Measurements from ENCODE around the gene FTH1. TPM values are rescaled to one million over a fixed set of nuclear protein-coding genes. Genes with fewer than 3 reads are reported as not detected.
"Not testable (repeated sequence)": the region's sequence is repeated elsewhere in the genome, so short reads cannot be mapped to it uniquely, and the experiment has no call there.

FTH1 gene
- total RNA-seq, 2 donors from 2014 or later: 5,097 to 40,662 TPM

GRCh38 chr11:61974766-61975631 is 7.6 kb upstream of the FTH1 start:
- Mint-ChIP-seq H3K27ac (peak overlapping the region; percentile 75 to 95), H3K27me3 (no peaks in the 10 kb centered on the region), H3K4me1 (ENCODE audit: low read depth in 2 of 2) (peaks cover 49 to 65% of the 10 kb centered on the region in 2 donors), H3K9me3 (no peaks in the 10 kb centered on the region), H3K4me3 (peak overlapping the region; percentile 50), H3K36me3 (no peaks in the 10 kb centered on the region)
- ATAC-seq (no peak), DNase-seq (ENCODE audit: low spot score) (no peak)

DNA sequence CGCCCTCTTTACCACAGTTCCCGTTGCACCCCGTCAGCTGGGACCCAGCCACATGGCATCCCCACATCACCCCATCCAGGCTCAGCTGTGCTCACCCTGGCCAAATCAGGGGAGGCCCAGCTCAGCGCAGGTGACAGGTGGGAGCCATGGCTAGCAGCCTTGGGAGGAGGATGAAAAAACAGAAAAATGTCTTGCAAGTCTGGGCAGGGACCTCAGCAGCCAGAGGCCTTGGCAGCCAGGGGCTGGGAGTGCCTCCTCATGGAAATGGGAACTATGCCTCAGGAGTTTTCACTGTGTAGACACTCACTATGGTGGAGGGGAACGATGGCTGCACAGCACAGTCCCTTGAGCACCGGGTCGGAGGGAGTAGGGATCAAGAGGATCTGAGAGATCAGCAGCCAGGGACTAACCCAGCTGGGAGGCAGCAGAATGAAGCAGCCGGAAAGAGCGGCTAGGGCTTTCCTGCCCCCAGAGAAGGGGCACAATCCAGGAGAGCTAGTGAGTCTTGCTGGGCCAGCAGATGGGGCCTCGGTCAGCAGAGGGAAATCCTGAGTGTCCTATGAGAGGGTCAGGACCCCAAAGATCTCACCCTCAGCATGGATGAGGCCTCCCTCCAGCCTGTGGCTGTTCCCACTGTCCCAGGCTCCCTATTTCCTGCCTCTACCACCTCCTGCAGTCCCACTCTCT is 6.2 kb upstream of the FTH1 start:
- Mint-ChIP-seq H3K9me3 (no peaks in the 10 kb centered on the region), H3K4me3 (peak overlapping the region; percentile 73), H3K27ac (peak overlapping the region; percentile 89 to 95), H3K36me3 (peaks cover 3% of the 10 kb centered on the region), H3K4me1 (ENCODE audit: low read depth in 2 of 2) (peaks cover 63 to 71% of the 10 kb centered on the region in 2 donors), H3K27me3 (no peaks in the 10 kb centered on the region)
- no peak for DNase-seq (ENCODE audit: low spot score)
- no peak for ATAC-seq

DNA sequence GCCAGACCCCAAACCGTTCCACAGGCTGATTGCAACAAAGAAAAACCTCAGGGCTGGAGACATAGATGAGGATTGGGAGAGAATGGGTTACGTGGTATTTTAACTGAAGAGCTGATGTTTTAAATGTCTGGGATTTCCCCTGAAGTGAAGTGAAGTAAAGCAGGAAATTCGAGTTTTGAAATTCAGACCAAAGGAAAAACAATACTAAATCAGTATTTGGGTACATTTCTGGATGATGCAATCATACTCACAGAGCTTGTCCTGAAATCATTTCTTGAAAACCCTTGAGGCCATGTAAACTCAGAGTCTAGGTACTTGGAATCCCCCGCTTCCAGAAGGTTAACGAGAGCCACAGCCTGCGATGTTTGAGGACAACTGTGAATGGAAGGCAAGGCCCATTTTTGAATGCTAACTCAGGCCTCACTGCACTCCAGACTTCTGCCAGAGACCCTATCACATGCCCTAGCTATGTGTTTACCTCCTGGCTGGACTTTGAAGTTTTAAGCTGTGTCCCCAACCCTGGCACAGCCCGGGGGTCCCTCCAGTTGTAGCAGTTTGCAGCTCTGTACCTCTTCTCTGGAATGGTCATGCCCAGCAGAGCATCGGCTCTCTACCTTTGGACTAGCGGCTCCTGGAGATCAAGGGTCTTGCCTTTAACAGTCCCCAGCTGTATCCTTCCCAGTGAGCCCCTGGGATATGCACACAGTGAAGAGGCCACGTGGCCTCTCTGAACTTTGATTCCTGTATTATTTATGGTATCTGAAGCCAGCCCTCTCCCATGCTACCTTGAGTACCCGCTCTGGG is 5.4 kb upstream of the FTH1 start:
- Mint-ChIP-seq H3K27me3 (no peaks in the 10 kb centered on the region), H3K27ac (peak overlapping the region; percentile 89 to 95), H3K9me3 (no peaks in the 10 kb centered on the region), H3K4me3 (peak overlapping the region; percentile 73), H3K36me3 (peaks cover 4% of the 10 kb centered on the region), H3K4me1 (ENCODE audit: low read depth in 2 of 2) (peaks cover 69 to 76% of the 10 kb centered on the region in 2 donors)
- DNase-seq (ENCODE audit: low spot score): peak; percentile 78
- peak; percentile 14 to 72 for ATAC-seq

DNA sequence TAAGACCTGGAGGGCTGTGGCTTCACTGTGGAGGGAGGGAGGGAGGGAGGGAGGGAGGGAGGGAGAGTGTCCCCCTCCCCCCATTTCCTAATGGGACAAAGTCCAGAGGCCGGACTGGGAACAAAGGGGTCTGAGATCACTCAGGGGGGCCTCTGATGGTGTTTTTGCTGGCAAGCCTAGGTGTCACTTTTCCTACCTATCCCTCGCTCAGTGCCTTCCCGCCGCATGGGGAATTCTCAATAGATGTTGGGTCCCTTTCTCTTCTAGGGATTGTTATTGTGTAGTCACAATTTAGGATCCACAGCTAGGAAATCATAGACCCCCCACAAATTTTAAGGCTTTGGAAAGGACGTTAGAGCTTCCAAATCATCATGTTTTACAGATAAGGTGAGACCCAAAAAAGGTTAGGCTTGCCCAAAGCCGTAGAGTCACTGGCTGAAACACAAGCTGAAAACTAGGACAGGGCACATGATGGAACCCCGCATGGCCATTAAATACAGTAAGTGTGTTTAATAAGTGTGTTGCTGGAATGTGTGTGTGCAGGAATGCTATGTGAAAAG is 4.8 kb upstream of the FTH1 start:
- Mint-ChIP-seq H3K36me3 (peaks cover 4% of the 10 kb centered on the region), H3K4me3 (peak overlapping the region; percentile 73), H3K9me3 (no peaks in the 10 kb centered on the region), H3K4me1 (ENCODE audit: low read depth in 2 of 2) (peaks cover 69 to 70% of the 10 kb centered on the region in 2 donors), H3K27ac (peak overlapping the region; percentile 89 to 95), H3K27me3 (no peaks in the 10 kb centered on the region)
- ATAC-seq (no peak), DNase-seq (ENCODE audit: low spot score) (no peak)

GRCh38 chr11:61971248-61972111 is 4.0 kb upstream of the FTH1 start:
- Mint-ChIP-seq H3K27me3 (no peaks in the 10 kb centered on the region), H3K36me3 (peaks cover 7% of the 10 kb centered on the region), H3K4me3 (peak overlapping the region; percentile 73), H3K4me1 (ENCODE audit: low read depth in 2 of 2) (peaks cover 65 to 66% of the 10 kb centered on the region in 2 donors), H3K27ac (peak overlapping the region; percentile 89 to 95), H3K9me3 (no peaks in the 10 kb centered on the region)
- peak; percentile 90 for DNase-seq (ENCODE audit: low spot score)
- peak; percentile 43 to 52 for ATAC-seq

- Mint-ChIP-seq H3K4me3 (peak overlapping the region; percentile 89), H3K27me3 (no peaks in the 10 kb centered on the region), H3K9me3 (no peaks in the 10 kb centered on the region), H3K36me3 (peaks cover 16% of the 10 kb centered on the region), H3K4me1 (ENCODE audit: low read depth in 2 of 2) (peaks cover 58 to 61% of the 10 kb centered on the region in 2 donors), H3K27ac (peak overlapping the region; percentile 89 to 95)
- DNase-seq (ENCODE audit: low spot score) (no peak), ATAC-seq (peak in 1 of 2 donors; percentile 17)
These were observed 2.6 kb upstream of the FTH1 start for GRCh38 chr11:61969838-61970662.

- H3K36me3 Mint-ChIP-seq: peaks cover 22% of the 10 kb centered on the region
- H3K9me3 Mint-ChIP-seq: no peaks in the 10 kb centered on the region
- ATAC-seq (no peak), DNase-seq (ENCODE audit: low spot score) (no peak)
- H3K27me3 Mint-ChIP-seq: no peaks in the 10 kb centered on the region
- H3K4me3 Mint-ChIP-seq: peak overlapping the region; percentile 89
- peaks cover 61 to 66% of the 10 kb centered on the region in 2 donors for H3K4me1 Mint-ChIP-seq (ENCODE audit: low read depth in 2 of 2)
- H3K27ac Mint-ChIP-seq: peak overlapping the region; percentile 89 to 95
These were observed 1.9 kb upstream of the FTH1 start for GRCh38 chr11:61969391-61969758.

DNA sequence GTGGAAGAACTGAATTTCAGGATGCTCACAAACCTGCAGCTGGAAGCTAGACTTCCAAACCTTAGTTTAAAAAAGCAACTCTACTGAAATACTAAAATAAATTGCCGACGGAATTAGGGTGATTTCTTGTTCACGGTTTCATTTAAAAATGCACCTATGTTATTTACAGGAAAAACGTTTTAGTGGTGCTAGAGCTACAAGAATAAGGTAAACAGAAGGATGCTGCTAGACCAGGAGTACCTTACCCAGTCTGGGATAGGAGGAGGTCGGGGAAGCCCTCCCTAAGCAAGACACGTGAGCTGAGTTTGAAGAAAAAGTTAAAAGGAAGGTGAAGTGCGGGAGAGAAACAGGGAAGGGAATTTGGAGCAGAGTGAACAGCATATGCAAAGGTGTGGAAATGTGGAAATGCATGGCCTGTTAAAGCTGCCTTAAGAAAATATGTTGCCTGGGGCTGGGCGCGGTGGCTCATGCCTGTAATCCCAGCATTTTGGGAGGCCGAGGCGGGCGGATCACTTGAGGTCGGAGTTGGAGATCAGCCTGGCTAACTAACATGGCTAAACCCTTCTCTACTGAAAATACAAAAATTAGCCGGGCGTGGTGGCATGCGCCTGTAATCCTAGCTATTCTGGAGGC is 1.4 kb upstream of the FTH1 start:
- DNase-seq (ENCODE audit: low spot score) (no peak), ATAC-seq (no peak)
- Mint-ChIP-seq H3K27ac (peak overlapping the region; percentile 89 to 95), H3K4me1 (ENCODE audit: low read depth in 2 of 2) (peaks cover 61 to 67% of the 10 kb centered on the region in 2 donors), H3K27me3 (no peaks in the 10 kb centered on the region), H3K4me3 (peak overlapping the region; percentile 89), H3K36me3 (peaks cover 27% of the 10 kb centered on the region), H3K9me3 (no peaks in the 10 kb centered on the region)

GRCh38 chr11:61967924-61968757 is 707 bp upstream of the FTH1 start:
- Mint-ChIP-seq H3K4me1 (ENCODE audit: low read depth in 2 of 2) (peaks cover 59 to 67% of the 10 kb centered on the region in 2 donors), H3K4me3 (peak overlapping the region; percentile 89), H3K9me3 (no peaks in the 10 kb centered on the region), H3K36me3 (peaks cover 33% of the 10 kb centered on the region), H3K27me3 (no peaks in the 10 kb centered on the region), H3K27ac (peak overlapping the region; percentile 89 to 95)
- ATAC-seq (peak in 1 of 2 donors; percentile 4), DNase-seq (ENCODE audit: low spot score) (peak; percentile 72)

DNA sequence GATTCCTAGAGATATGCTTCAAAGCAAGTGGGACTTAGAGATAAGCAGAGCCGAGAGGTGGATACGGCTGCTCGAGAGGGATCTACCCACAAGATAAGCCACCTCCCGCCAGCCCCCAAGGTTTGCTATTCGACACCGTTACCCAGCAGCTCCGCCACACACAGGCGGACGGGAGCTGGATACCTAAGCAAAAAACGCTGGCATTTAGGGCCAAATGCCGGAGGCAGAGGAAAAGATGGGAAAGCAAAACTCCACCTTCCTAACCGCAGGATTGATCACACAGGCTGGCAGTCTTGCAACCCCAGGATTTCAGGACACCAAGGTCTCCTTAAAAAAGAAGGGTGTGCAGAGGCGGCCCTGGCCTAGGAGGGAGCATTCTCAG is 709 bp downstream of the FTH1 start:
- Mint-ChIP-seq H3K27ac (peak overlapping the region; percentile 89 to 95), H3K9me3 (no peaks in the 10 kb centered on the region), H3K27me3 (no peaks in the 10 kb centered on the region), H3K4me1 (ENCODE audit: low read depth in 2 of 2) (peaks cover 58 to 66% of the 10 kb centered on the region in 2 donors), H3K36me3 (peaks cover 33% of the 10 kb centered on the region), H3K4me3 (peak overlapping the region; percentile 89)
- no peak for ATAC-seq
- DNase-seq (ENCODE audit: low spot score): no peak

GRCh38 chr11:61964666-61965271 is 2.7 kb downstream of the FTH1 start:
- Mint-ChIP-seq H3K4me1 (ENCODE audit: low read depth in 2 of 2) (peaks cover 47 to 50% of the 10 kb centered on the region in 2 donors), H3K4me3 (peak overlapping the region; percentile 89), H3K27ac (peak overlapping the region; percentile 89 to 95), H3K36me3 (peaks cover 33% of the 10 kb centered on the region)
- ATAC-seq, H3K27me3 Mint-ChIP-seq, H3K9me3 Mint-ChIP-seq: not testable (repeated sequence)
- DNase-seq (ENCODE audit: low spot score): peak; percentile 71

Data from natural killer cell treated with Interleukin-12 subunit alpha and Interleukin-12 subunit beta and Interleukin-15 and Interleukin-18, amount 100 ng/mL, for 72 hours (primary cell).